HCT116 (cell line): ENCODE data around the gene TRIM24. TPM values are rescaled to one million over a fixed set of nuclear protein-coding genes. Genes with fewer than 3 reads are reported as not detected.

ENCODE experiments used
- ATAC-seq: fragments of 200-7000 bp; cut with Tn5 transposase; 2 replicates; pipeline ENCODE4 v1.9.1; 2020; ENCODE audit warnings: mild to moderate bottlenecking, moderate library complexity
- BruUV-seq: library from RNA; stranded (reverse); fragments of 400-500 nt; replicated peaks from 2 replicates; lab custom pipeline; 2021; lab: Mats Ljungman, UMichigan
- CTCF ChIA-PET: fragments of 300-600 bp; sonication (Branson Sonifier 250); formaldehyde crosslinking; loops from one replicate; lab custom pipeline; 2021; ENCODE audit warnings: antibody characterized with exemption; lab: Charles Lee
- POLR2A ChIA-PET: fragments of 300-600, 350-600 bp; sonication (Branson Sonifier 250); formaldehyde crosslinking; loops from one replicate; lab custom pipeline; 2021; ENCODE audit warnings: antibody characterized with exemption; lab: Charles Lee
- RAD21 ChIA-PET, 2 experiments: fragments of 300-600 bp; sonication (Branson Sonifier 250); formaldehyde crosslinking; loops; one replicate each; lab custom pipeline; 2023; ENCODE audit warnings: low total read pairs in 2 of 2; ENCODE audit not compliant: uncharacterized antibody in 2 of 2, unreplicated experiment in 2 of 2, low non-redundant PET in 1 of 2; lab: Charles Lee
- DNase-seq: peaks from one replicate; pipeline ENCODE4 v3.0.0-alpha.2; 2010; ENCODE audit warnings: low read depth, low spot score
- H2AFZ ChIP-seq: fragments of 200-600 bp; shearing (Covaris generic), sonication (generic); 2 replicates; pipeline ENCODE4 v1.6.1; 2017; ENCODE audit warnings: low read depth, mixed run types, mixed read lengths, antibody characterized with exemption, low read length; ENCODE audit not compliant: poor library complexity, severe bottlenecking
- H3K27ac ChIP-seq: 2 replicates; pipeline ENCODE4 v1.5.1; 2012; ENCODE audit warnings: low read depth, low read length
- H3K27me3 ChIP-seq: fragments of 200-600 bp; sonication (generic); 2 replicates; pipeline ENCODE4 v1.6.1; 2016; ENCODE audit warnings: mixed run types, low read length, mixed read lengths; ENCODE audit not compliant: insufficient read depth
- H3K36me3 ChIP-seq, 2 experiments: fragments of 200-500 bp in 1 of 2; fragments of 200-600 bp in 1 of 2; sonication (Bioruptor generic) in 1 of 2; sonication (generic) in 1 of 2; 2 replicates each; pipeline versions ENCODE4 v1.5.1 to v1.6.1; 2014 to 2016; ENCODE audit warnings: low read length in 2 of 2, inconsistent platforms in 1 of 2, mixed read lengths in 1 of 2, mixed run types in 1 of 2; ENCODE audit not compliant: insufficient read depth in 2 of 2, control insufficient read depth in 1 of 2
- H3K4me1 ChIP-seq, 2 experiments: fragments of 200-600 bp in 1 of 2; sonication (generic) in 1 of 2; 2 replicates each; pipeline versions ENCODE4 v1.5.1 to v1.6.1; 2012 to 2017; ENCODE audit warnings: low read length in 2 of 2, inconsistent platforms in 1 of 2, mild to moderate bottlenecking in 1 of 2, mixed read lengths in 1 of 2, mixed run types in 1 of 2, moderate library complexity in 1 of 2; ENCODE audit not compliant: insufficient read depth in 2 of 2, control insufficient read depth in 1 of 2
- H3K4me2 ChIP-seq: fragments of 200-600 bp; sonication (generic); 2 replicates; pipeline ENCODE4 v1.6.1; 2017; ENCODE audit warnings: mixed run types, low read length, mixed read lengths
- H3K4me3 ChIP-seq, 2 experiments: fragments of 200-600 bp in 1 of 2; sonication (generic) in 1 of 2; replicated peaks in 1 of 2; 2 replicates each; pipeline ENCODE4 v1.5.1; 2011 to 2016; ENCODE audit warnings: low read length in 2 of 2, control low read depth in 1 of 2, low read depth in 1 of 2, mild to moderate bottlenecking in 1 of 2, mixed read lengths in 1 of 2, mixed run types in 1 of 2
- H3K79me2 ChIP-seq: fragments of 200-600 bp; sonication (generic); 2 replicates; pipeline ENCODE4 v1.6.1; 2017; ENCODE audit warnings: mild to moderate bottlenecking, mixed run types, low read length, moderate library complexity, mixed read lengths; ENCODE audit not compliant: insufficient read depth
- H3K9ac ChIP-seq: fragments of 200-600 bp; sonication (generic); 2 replicates; pipeline ENCODE4 v1.6.1; 2016; ENCODE audit warnings: low read length, mixed read lengths
- H3K9me2 ChIP-seq: fragments of 200-600 bp; sonication (generic), shearing (Covaris generic); 2 replicates; pipeline ENCODE4 v1.6.1; 2017; ENCODE audit warnings: mixed run types, mild to moderate bottlenecking, moderate library complexity; ENCODE audit not compliant: insufficient read depth
- H3K9me3 ChIP-seq, 2 experiments: fragments of 200-500 bp in 1 of 2; fragments of 200-600 bp in 1 of 2; sonication (Bioruptor generic) in 1 of 2; sonication (generic) in 1 of 2; 2 replicates each; pipeline ENCODE4 v1.6.1; 2014 to 2017; ENCODE audit warnings: low read length in 2 of 2, mixed read lengths in 2 of 2, inconsistent platforms in 1 of 2, low read depth in 1 of 2, mild to moderate bottlenecking in 1 of 2, mixed run types in 1 of 2, moderate library complexity in 1 of 2; ENCODE audit not compliant: control insufficient read depth in 1 of 2, insufficient read depth in 1 of 2
- H4K20me1 ChIP-seq: fragments of 200-600 bp; sonication (generic), shearing (Covaris generic); 2 replicates; pipeline ENCODE4 v1.6.1; 2017; ENCODE audit warnings: mixed run types, mild to moderate bottlenecking, moderate library complexity; ENCODE audit not compliant: insufficient read depth
- CEBPB ChIP-seq: IDR thresholded peaks from 2 replicates; pipeline ENCODE4 v1.6.1; 2012; ENCODE audit warnings: low read depth
- CTCF ChIP-seq, 3 experiments: fragments of 200-600 bp in 1 of 3; sonication (generic) in 1 of 3; IDR thresholded peaks in 2 of 3; conservative IDR thresholded peaks in 1 of 3; 2 replicates each; pipeline ENCODE4 v1.5.1; 2012 to 2017; ENCODE audit warnings: low read depth in 2 of 3, low read length in 2 of 3, antibody characterized with exemption in 1 of 3, borderline replicate concordance in 1 of 3, control low read depth in 1 of 3, mild to moderate bottlenecking in 1 of 3, mixed read lengths in 1 of 3, mixed run types in 1 of 3, moderate library complexity in 1 of 3; ENCODE audit not compliant: insufficient read depth in 1 of 3
- EGR1 ChIP-seq: IDR thresholded peaks from 2 replicates; pipeline ENCODE4 v1.6.1; 2012; ENCODE audit warnings: low read depth
- ELF1 ChIP-seq: IDR thresholded peaks from 2 replicates; pipeline ENCODE4 v1.6.1; 2012; ENCODE audit warnings: low read depth, borderline replicate concordance
- EZH2 ChIP-seq: fragments of 200-600 bp; sonication (generic); IDR thresholded peaks from 2 replicates; pipeline ENCODE4 v1.6.1; 2017; ENCODE audit warnings: antibody characterized with exemption, mixed run types
- EZH2phosphoT487 ChIP-seq: fragments of 200-600 bp; IDR thresholded peaks from 2 replicates; pipeline ENCODE4 v1.6.1; 2018; ENCODE audit warnings: antibody characterized with exemption, borderline replicate concordance
- JUND ChIP-seq: IDR thresholded peaks from 2 replicates; pipeline ENCODE4 v1.6.1; 2012
- MAX ChIP-seq: IDR thresholded peaks from 2 replicates; pipeline ENCODE4 v1.6.1; 2012
- POLR2AphosphoS5 ChIP-seq: IDR thresholded peaks from 2 replicates; pipeline ENCODE4 v1.6.1; 2011; ENCODE audit warnings: mild to moderate bottlenecking, low read depth, low read length, moderate library complexity
- RAD21 ChIP-seq: IDR thresholded peaks from 2 replicates; pipeline ENCODE4 v1.6.1; 2012; ENCODE audit warnings: low read depth, mild to moderate bottlenecking
- SIN3A ChIP-seq: IDR thresholded peaks from 2 replicates; pipeline ENCODE4 v1.6.1; 2012; ENCODE audit warnings: low read depth
- SP1 ChIP-seq: IDR thresholded peaks from 2 replicates; pipeline ENCODE4 v1.6.1; 2012; ENCODE audit warnings: low read depth
- SRF ChIP-seq: IDR thresholded peaks from 2 replicates; pipeline ENCODE4 v1.6.1; 2012; ENCODE audit warnings: low read depth
- TCF7L2 ChIP-seq: IDR thresholded peaks from 2 replicates; pipeline ENCODE4 v1.7.0; 2011; ENCODE audit warnings: borderline replicate concordance, inconsistent platforms; ENCODE audit not compliant: insufficient read depth, insufficient read length; ENCODE audit errors: extremely low read depth
- YY1 ChIP-seq: IDR thresholded peaks from 2 replicates; pipeline ENCODE4 v1.6.1; 2011; ENCODE audit warnings: low read length, low read depth, moderate library complexity, mild to moderate bottlenecking; ENCODE audit not compliant: insufficient replicate concordance; ENCODE audit errors: extremely low read depth
- ZBTB33 ChIP-seq: IDR thresholded peaks from 2 replicates; pipeline ENCODE4 v1.6.1; 2011; ENCODE audit warnings: mild to moderate bottlenecking, low read length, moderate library complexity; ENCODE audit not compliant: insufficient replicate concordance; ENCODE audit errors: extremely low read depth
- ZNF274 ChIP-seq: fragments of 200-500 bp; sonication (Bioruptor generic); IDR thresholded peaks from 2 replicates; pipeline ENCODE4 v1.6.1; 2014; ENCODE audit warnings: mild to moderate bottlenecking, low read depth, low read length, inconsistent platforms
- intact Hi-C: fragments of 100-400 bp; cut with micrococcal nuclease; formaldehyde crosslinking; loops from 2 replicates; pipeline ENCODE4 v1.10.0; 2022
- total RNA-seq: library from RNA; stranded (reverse); gene quantifications from one replicate; pipeline ENCODE4 v1.2.1, GENCODE V29; 2021; ENCODE audit not compliant: unreplicated experiment

The TRIM24 gene
- total RNA-seq, 1 experiment from 2014 or later: 12.8 TPM

GRCh38 chr7:138458576-138459412 is 1.3 kb upstream of the TRIM24 start:
- no peaks in the 10 kb centered on the region for H3K9me2 ChIP-seq
- H4K20me1 ChIP-seq: no peaks in the 10 kb centered on the region
- intact Hi-C loops: no loop called here
- TF ChIP-seq ELF1 (no peak), MAX (no peak), EZH2 (no peak), SRF (no peak), CTCF (IDR thresholded peaks at IDR 0.05 in 2 of 3, conservative IDR thresholded peaks at IDR 0.05 in 1 of 3; ENCODE audit: borderline replicate concordance in 1 of 3, insufficient read depth in 1 of 3, low read depth in 2 of 3, low read length in 2 of 3) (no peak), SIN3A (no peak), RAD21 (no peak), YY1 (no peak), EZH2phosphoT487 (no peak), TCF7L2 (no peak), ZBTB33 (no peak), SP1 (no peak), JUND (no peak), EGR1 (no peak), CEBPB (no peak), ZNF274 (no peak), POLR2AphosphoS5 (no peak)
- peak overlapping the region; percentile 99 for H2AFZ ChIP-seq
- H3K9me3 ChIP-seq: no peaks in the 10 kb centered on the region
- BruUV-seq: no TSS peak
- no peak for ATAC-seq
- H3K4me3 ChIP-seq: no peak overlapping the region
- POLR2A ChIA-PET: no interaction called here
- CTCF ChIA-PET: interaction anchor here (1.5 kb wide), 1 partner anchor 9 kb away, joined by 4 read pairs; no protein-coding TSS in a partner anchor
- H3K36me3 ChIP-seq: no peaks in the 10 kb centered on the region
- peak overlapping the region; percentile 78 for H3K4me2 ChIP-seq
- no peak for DNase-seq
- H3K27ac ChIP-seq: no peak overlapping the region
- H3K9ac ChIP-seq: no peak overlapping the region
- H3K4me1 ChIP-seq: peaks cover 2 to 13% of the 10 kb centered on the region in 2 experiments; a peak in 3 of 4 replicates
- peaks cover 17% of the 10 kb centered on the region for H3K79me2 ChIP-seq
- H3K27me3 ChIP-seq: no peaks in the 10 kb centered on the region
- RAD21 ChIA-PET: no interaction called here
